HG02588 (cell line): ENCODE measurements around the gene HAND2.

Source experiments
- ATAC-seq: cut with Tn5 transposase; IDR thresholded peaks from one replicate; pipeline ENCODE4 v1.9.1; 2021; ENCODE audit warnings: mild to moderate bottlenecking, moderate library complexity; ENCODE audit not compliant: unreplicated experiment

The HAND2 gene

GRCh38 chr4:173478913-173479283 lies 51.1 kb downstream of the HAND2 start:
- ATAC-seq: no peak

- no peak for ATAC-seq
These were observed 51.7 kb downstream of the HAND2 start for GRCh38 chr4:173478201-173478912.

GRCh38 chr4:173477016-173477415 lies 53.0 kb downstream of the HAND2 start:
- no peak for ATAC-seq
